Memory B cell (primary cell): ENCODE measurements around the gene KLRK1.
"Not testable (repeated sequence)": the region's sequence is repeated elsewhere in the genome, so short reads cannot be mapped to it uniquely, and the experiment has no call there.

Experiments
- ATAC-seq: fragments of 150-1000 bp; cut with Tn5 transposase; 2 replicates; pipeline ENCODE4 v1.10.0; 2021; ENCODE audit warnings: low read depth, mild to moderate bottlenecking, moderate library complexity
- DNase-seq, 2 donors: peaks; one replicate each; pipeline ENCODE4 v3.0.0; 2022; ENCODE audit warnings: low spot score in 2 of 2
- H3K27ac Mint-ChIP-seq: one replicate; pipeline ENCODE4 v1.8.0; 2022; ENCODE audit warnings: mild to moderate bottlenecking, moderate library complexity, mixed read lengths
- H3K27me3 Mint-ChIP-seq: one replicate; pipeline ENCODE4 v1.8.0; 2022; ENCODE audit warnings: mixed read lengths
- H3K36me3 Mint-ChIP-seq: one replicate; pipeline ENCODE4 v1.8.0; 2022; ENCODE audit warnings: mild to moderate bottlenecking, mixed read lengths
- H3K4me1 Mint-ChIP-seq: one replicate; pipeline ENCODE4 v1.8.0; 2022; ENCODE audit warnings: mixed read lengths
- H3K4me3 Mint-ChIP-seq: one replicate; pipeline ENCODE4 v1.8.0; 2022; ENCODE audit warnings: mild to moderate bottlenecking, moderate library complexity, mixed read lengths
- H3K9me3 Mint-ChIP-seq: one replicate; pipeline ENCODE4 v1.8.0; 2022; ENCODE audit warnings: mixed read lengths

Gene KLRK1

GRCh38 chr12:10362828-10363657 is 26.8 kb downstream of the KLRK1 start:
- Mint-ChIP-seq H3K4me1 (peaks cover 12% of the 10 kb centered on the region), H3K36me3 (peaks cover 2% of the 10 kb centered on the region), H3K27ac (no peak overlapping the region), H3K9me3 (peaks cover 2% of the 10 kb centered on the region), H3K27me3 (peaks cover 2% of the 10 kb centered on the region), H3K4me3 (no peak overlapping the region)
- ATAC-seq = no peak
- no peak for DNase-seq

GRCh38 chr12:10362325-10362724 is 27.5 kb downstream of the KLRK1 start:
- H3K4me3 Mint-ChIP-seq = no peak overlapping the region
- peaks cover 2% of the 10 kb centered on the region for H3K27me3 Mint-ChIP-seq
- no peak for DNase-seq

GRCh38 chr12:10361622-10362021 is 28.2 kb downstream of the KLRK1 start:
- ATAC-seq (no peak), DNase-seq (no peak)
- H3K4me1 Mint-ChIP-seq = peaks cover 12% of the 10 kb centered on the region
- no peak overlapping the region for H3K27ac Mint-ChIP-seq
- no peaks in the 10 kb centered on the region for H3K9me3 Mint-ChIP-seq
- H3K36me3 Mint-ChIP-seq = no peaks in the 10 kb centered on the region
- no peak overlapping the region for H3K4me3 Mint-ChIP-seq
- peaks cover 2% of the 10 kb centered on the region for H3K27me3 Mint-ChIP-seq

More at GRCh38 chr12:10362325-10362724, 27.5 kb downstream of the KLRK1 start:
- Mint-ChIP-seq H3K27ac (peak overlapping the region; percentile 21), H3K4me1 (peaks cover 12% of the 10 kb centered on the region), H3K9me3 (no peaks in the 10 kb centered on the region), H3K36me3 (no peaks in the 10 kb centered on the region)
- ATAC-seq = no peak

- no peaks in the 10 kb centered on the region for H3K9me3 Mint-ChIP-seq
- H3K27ac Mint-ChIP-seq = no peak overlapping the region
- H3K36me3 Mint-ChIP-seq = no peaks in the 10 kb centered on the region
- H3K4me3 Mint-ChIP-seq = no peak overlapping the region
- ATAC-seq = no peak
- H3K27me3 Mint-ChIP-seq = peaks cover 2% of the 10 kb centered on the region
- DNase-seq = no peak
- peaks cover 12% of the 10 kb centered on the region for H3K4me1 Mint-ChIP-seq
Measured at GRCh38 chr12:10361084-10361483, 28.8 kb downstream of the KLRK1 start.

GRCh38 chr12:10358969-10359368 is 30.9 kb downstream of the KLRK1 start:
- Mint-ChIP-seq H3K4me3 (no peak overlapping the region), H3K9me3 (no peaks in the 10 kb centered on the region), H3K27me3 (peaks cover 2% of the 10 kb centered on the region), H3K36me3 (no peaks in the 10 kb centered on the region), H3K27ac (no peak overlapping the region), H3K4me1 (peaks cover 12% of the 10 kb centered on the region)
- ATAC-seq = no peak
- DNase-seq = no peak

GRCh38 chr12:10358131-10358530 is 31.7 kb downstream of the KLRK1 start:
- H3K9me3 Mint-ChIP-seq = no peaks in the 10 kb centered on the region
- H3K27me3 Mint-ChIP-seq = peaks cover 4% of the 10 kb centered on the region

GRCh38 chr12:10354502-10354901 is 35.3 kb downstream of the KLRK1 start:
- Mint-ChIP-seq H3K9me3 (no peaks in the 10 kb centered on the region), H3K4me1 (no peaks in the 10 kb centered on the region), H3K36me3 (no peaks in the 10 kb centered on the region), H3K4me3 (no peak overlapping the region), H3K27ac (no peak overlapping the region), H3K27me3 (peaks cover 13% of the 10 kb centered on the region)
- ATAC-seq (no peak), DNase-seq (no peak)

More at GRCh38 chr12:10358131-10358530, 31.7 kb downstream of the KLRK1 start:
- ATAC-seq (no peak), DNase-seq (no peak)
- Mint-ChIP-seq H3K4me1 (peaks cover 12% of the 10 kb centered on the region), H3K4me3 (no peak overlapping the region), H3K36me3 (no peaks in the 10 kb centered on the region), H3K27ac (no peak overlapping the region)

- Mint-ChIP-seq H3K36me3 (no peaks in the 10 kb centered on the region), H3K27me3 (peaks cover 13% of the 10 kb centered on the region), H3K27ac (no peak overlapping the region), H3K4me3 (no peak overlapping the region), H3K9me3 (no peaks in the 10 kb centered on the region), H3K4me1 (no peaks in the 10 kb centered on the region)
- DNase-seq (no peak), ATAC-seq (no peak)
Measured at GRCh38 chr12:10354071-10354470, 35.8 kb downstream of the KLRK1 start.

GRCh38 chr12:10351457-10351856 is 38.4 kb downstream of the KLRK1 start:
- H3K4me1 Mint-ChIP-seq, DNase-seq: not testable (repeated sequence)

GRCh38 chr12:10341892-10342509 is 47.8 kb downstream of the KLRK1 start:
- ATAC-seq (peak; percentile 56), DNase-seq (no peak)
- Mint-ChIP-seq H3K27me3 (no peaks in the 10 kb centered on the region), H3K36me3 (no peaks in the 10 kb centered on the region), H3K4me3 (peak overlapping the region; percentile 0), H3K9me3 (peaks cover 6% of the 10 kb centered on the region), H3K4me1 (peaks cover 5% of the 10 kb centered on the region), H3K27ac (peak overlapping the region; percentile 6)

More at GRCh38 chr12:10351457-10351856, 38.4 kb downstream of the KLRK1 start:
- H3K4me3 Mint-ChIP-seq, H3K9me3 Mint-ChIP-seq, H3K36me3 Mint-ChIP-seq, H3K27ac Mint-ChIP-seq, ATAC-seq: not testable (repeated sequence)
- peaks cover 11% of the 10 kb centered on the region for H3K27me3 Mint-ChIP-seq

- not testable (repeated sequence) for H3K36me3 Mint-ChIP-seq, DNase-seq, H3K27ac Mint-ChIP-seq, H3K27me3 Mint-ChIP-seq, H3K9me3 Mint-ChIP-seq, H3K4me1 Mint-ChIP-seq, H3K4me3 Mint-ChIP-seq, ATAC-seq
Measured at GRCh38 chr12:10340946-10341345, 48.9 kb downstream of the KLRK1 start.

- H3K4me1 Mint-ChIP-seq = peaks cover 5% of the 10 kb centered on the region
- H3K36me3 Mint-ChIP-seq = no peaks in the 10 kb centered on the region
- peaks cover 6% of the 10 kb centered on the region for H3K9me3 Mint-ChIP-seq
- ATAC-seq (no peak), DNase-seq (no peak)
- H3K4me3 Mint-ChIP-seq = no peak overlapping the region
- H3K27me3 Mint-ChIP-seq = no peaks in the 10 kb centered on the region
- H3K27ac Mint-ChIP-seq = no peak overlapping the region
Measured at GRCh38 chr12:10339053-10339840, 50.6 kb downstream of the KLRK1 start.

- DNase-seq, H3K27me3 Mint-ChIP-seq, H3K4me1 Mint-ChIP-seq, H3K27ac Mint-ChIP-seq, H3K9me3 Mint-ChIP-seq, H3K4me3 Mint-ChIP-seq, H3K36me3 Mint-ChIP-seq, ATAC-seq: not testable (repeated sequence)
Measured at GRCh38 chr12:10338470-10338869, 51.4 kb downstream of the KLRK1 start.

- not testable (repeated sequence) for H3K27me3 Mint-ChIP-seq, DNase-seq, H3K27ac Mint-ChIP-seq, H3K36me3 Mint-ChIP-seq, ATAC-seq, H3K4me1 Mint-ChIP-seq, H3K4me3 Mint-ChIP-seq, H3K9me3 Mint-ChIP-seq
Measured at GRCh38 chr12:10336196-10336595, 53.6 kb downstream of the KLRK1 start.
